Glomerular endothelial cell (primary cell): ENCODE data around the gene GAS7. TPM values are rescaled to one million over a fixed set of nuclear protein-coding genes. Genes with fewer than 3 reads are reported as not detected.
"Not testable (repeated sequence)": the region's sequence is repeated elsewhere in the genome, so short reads cannot be mapped to it uniquely, and the experiment has no call there.

Experiments used
- DNase-seq: peaks from one replicate; pipeline ENCODE4 v3.0.0-alpha.2; 2011; ENCODE audit warnings: low read depth, low spot score; ENCODE audit errors: extremely low read depth
- total RNA-seq: library from RNA; depleted of rRNA; stranded (reverse); fragments of >200 nt; gene quantifications from 2 replicates; pipeline ENCODE4 v1.2.3, GENCODE V29; 2015

The GAS7 gene
- total RNA-seq, 1 donor from 2014 or later: 1.2 TPM

- no peak for DNase-seq
Measured at GRCh38 chr17:10077561-10078299, 120.7 kb downstream of the GAS7 start.

GRCh38 chr17:10075919-10076318, 122.5 kb downstream of the GAS7 start:
- DNase-seq: no peak

DNA sequence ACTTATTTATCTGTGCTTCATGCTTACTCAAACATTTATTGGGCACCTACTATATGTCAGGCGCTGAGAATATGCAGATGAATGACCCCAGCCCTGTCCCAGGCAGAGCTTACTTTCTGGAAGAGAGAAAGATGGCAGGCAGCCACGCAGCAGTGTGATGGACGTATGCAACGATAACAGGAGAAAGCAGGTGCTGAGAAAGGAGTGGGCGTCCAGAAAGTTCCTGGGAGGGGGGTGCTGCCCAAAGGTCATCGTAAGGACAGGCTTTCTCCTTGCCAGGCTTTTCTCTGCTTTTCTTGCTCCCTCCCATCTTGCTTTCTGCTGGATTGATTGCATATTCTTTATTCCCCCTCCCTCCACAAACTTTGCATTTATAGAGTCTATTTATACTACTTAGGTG, 124.5 kb downstream of the GAS7 start:
- DNase-seq: no peak

- DNase-seq: no peak
Measured at GRCh38 chr17:10072556-10073425, 125.6 kb downstream of the GAS7 start.

- no peak for DNase-seq
Measured at GRCh38 chr17:10072086-10072485, 126.3 kb downstream of the GAS7 start.

GRCh38 chr17:10071141-10071540, 127.3 kb downstream of the GAS7 start:
- DNase-seq: no peak

GRCh38 chr17:10070690-10071089, 127.7 kb downstream of the GAS7 start:
- DNase-seq: no peak

DNA sequence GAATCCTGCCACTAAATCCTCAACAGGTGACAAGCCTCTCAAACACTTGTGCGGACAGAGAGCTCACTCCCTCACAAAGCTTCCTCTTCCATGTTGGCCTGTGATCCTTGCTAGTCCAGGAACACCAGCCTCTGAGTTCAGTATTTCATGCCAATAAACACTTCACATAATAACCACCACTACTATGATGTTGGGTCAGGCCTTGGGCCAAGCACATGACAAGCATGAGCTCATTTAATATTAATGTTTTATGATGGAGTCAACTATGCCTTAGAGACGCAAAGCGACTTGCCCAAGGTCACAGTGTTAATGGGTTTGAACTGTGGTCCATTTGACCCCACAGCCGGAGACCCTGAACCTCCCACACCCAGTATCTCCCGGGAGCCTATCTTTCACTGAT, 129.1 kb downstream of the GAS7 start:
- DNase-seq: no peak

DNA sequence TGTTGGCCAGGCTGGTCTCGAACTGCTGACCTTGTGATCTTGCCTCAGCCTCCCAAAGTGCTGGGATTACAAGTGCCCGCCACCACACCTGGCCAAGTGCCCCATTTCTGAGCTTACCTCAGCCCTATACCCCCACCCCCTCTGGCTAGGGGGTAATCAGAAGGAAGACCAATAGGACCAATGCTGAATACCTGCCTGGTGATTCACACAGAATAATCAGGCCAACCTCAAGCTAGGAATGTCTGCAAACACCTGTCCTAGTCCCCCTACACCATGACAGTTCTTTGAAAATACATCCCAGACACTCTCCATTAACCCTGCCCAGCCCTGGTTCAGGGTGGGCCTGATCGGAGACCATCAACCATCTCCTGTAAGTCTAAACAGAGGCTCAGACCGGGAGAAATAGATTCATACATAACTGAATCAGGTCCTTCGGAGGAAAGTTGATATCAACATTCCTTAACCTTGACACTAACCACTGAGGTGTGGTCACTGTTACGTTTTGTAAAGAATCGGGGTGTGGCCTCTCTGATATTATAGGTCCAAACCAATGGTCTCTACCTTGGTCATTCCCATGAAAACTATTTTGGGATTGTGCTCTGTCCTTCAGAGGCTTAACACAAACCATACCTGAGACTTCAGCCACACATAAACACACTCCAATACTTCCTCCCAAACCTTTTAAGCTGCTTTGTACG, 130.8 kb downstream of the GAS7 start:
- DNase-seq: no peak

DNA sequence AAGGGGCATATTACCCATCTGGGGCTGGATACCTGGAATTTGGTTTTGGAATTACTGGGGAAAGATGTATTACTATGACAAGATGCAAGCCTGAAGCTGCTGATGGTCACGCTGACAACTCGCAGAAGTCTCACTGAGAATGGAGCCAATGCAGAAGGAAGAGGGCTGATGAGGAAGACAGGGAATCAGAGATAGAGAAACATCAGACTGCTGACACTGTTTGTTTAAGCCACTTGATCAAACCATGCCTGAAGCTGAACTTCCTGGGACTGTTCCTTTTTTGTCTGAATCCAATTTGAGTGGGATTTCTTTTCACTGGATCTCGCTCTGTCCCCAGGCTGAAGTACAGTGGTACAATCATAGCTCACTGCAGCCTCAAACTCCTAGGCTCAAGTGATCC, 133.9 kb downstream of the GAS7 start:
- DNase-seq: no peak

GRCh38 chr17:10063730-10064241, 134.6 kb downstream of the GAS7 start:
- DNase-seq: no peak

DNA sequence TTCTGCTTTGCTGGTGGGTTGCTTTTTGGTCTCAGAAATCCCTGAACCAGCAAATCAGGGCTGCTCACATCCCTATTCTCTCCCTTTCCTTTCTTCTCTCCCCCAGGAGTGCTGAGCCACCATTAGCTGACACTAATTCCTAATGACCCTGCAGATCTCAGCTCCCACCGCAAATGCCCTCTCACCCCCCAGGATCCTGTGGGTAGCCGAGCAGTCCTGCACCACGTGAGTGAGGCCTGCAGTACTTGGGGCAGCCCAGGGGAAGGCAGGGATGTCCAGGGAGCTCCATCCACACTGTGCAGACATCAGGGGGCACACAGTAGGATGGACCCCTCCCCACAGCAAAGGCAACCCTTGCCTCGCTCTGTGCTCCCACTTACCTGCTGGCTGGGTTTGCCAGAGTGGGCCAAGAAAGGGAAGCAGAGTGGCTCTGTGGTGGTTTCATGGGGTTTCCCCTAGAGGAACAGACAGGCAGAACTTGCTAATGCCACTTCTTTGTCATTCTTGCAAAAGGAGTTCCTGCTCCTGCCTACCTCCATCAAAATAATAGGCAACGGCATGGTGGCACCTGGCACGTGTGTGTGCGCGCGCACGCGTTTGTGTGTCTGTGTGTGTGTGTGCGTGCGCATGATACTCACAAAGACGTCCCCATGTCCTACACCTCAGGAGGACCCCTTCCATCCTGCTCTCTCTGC, 135.6 kb downstream of the GAS7 start:
- DNase-seq: no peak

- no peak for DNase-seq
Measured at GRCh38 chr17:10061111-10061845, 137.1 kb downstream of the GAS7 start.

- DNase-seq: no peak
Measured at GRCh38 chr17:10060526-10060925, 137.9 kb downstream of the GAS7 start.

DNA sequence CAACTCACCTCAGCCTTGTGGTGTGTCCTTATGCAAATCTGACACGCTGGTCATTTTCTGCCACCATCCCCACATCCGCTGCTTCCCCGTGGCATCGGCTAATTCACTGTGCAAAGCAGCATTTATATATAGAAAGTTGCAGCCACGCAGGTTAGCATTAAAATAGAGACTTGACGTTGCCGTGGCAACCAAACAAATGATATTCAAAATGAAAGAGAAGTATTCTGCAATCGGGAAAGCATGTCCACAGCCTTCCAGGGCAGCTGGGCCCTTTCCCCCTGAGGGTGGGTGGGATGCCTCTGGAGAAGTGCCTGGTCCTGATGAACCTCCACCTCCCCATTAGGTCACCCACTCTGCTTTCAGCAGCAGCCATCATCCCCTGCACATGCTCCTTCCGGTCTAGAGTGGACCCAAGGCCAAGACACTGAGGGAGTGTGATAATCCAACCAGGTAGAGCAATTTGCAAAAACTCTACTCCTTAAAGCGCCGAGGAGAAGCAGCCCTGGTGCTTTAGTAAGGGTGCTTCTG, 138.7 kb downstream of the GAS7 start:
- no peak for DNase-seq

- DNase-seq: no peak
Measured at GRCh38 chr17:10058921-10059683, 139.3 kb downstream of the GAS7 start.

DNA sequence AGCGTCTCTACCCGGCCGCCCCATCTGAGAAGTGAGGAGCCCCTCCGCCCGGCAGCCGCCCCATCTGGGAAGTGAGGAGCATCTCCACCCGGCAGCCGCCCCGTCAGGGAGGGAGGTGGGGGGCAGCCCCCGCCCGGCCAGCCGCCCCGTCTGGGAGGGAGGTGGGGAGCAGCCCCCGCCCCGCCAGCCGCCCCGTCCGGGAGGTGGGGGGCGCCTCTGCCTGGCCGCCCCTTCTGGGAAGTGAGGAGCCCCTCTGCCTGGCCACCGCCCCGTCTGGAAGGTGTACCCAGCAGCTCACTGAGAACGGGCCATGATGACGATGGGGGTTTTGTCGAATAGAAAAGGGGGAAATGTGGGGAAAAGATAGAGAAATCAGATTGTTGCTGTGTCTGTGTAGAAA, 140.9 kb downstream of the GAS7 start:
- DNase-seq: not testable (repeated sequence)

DNA sequence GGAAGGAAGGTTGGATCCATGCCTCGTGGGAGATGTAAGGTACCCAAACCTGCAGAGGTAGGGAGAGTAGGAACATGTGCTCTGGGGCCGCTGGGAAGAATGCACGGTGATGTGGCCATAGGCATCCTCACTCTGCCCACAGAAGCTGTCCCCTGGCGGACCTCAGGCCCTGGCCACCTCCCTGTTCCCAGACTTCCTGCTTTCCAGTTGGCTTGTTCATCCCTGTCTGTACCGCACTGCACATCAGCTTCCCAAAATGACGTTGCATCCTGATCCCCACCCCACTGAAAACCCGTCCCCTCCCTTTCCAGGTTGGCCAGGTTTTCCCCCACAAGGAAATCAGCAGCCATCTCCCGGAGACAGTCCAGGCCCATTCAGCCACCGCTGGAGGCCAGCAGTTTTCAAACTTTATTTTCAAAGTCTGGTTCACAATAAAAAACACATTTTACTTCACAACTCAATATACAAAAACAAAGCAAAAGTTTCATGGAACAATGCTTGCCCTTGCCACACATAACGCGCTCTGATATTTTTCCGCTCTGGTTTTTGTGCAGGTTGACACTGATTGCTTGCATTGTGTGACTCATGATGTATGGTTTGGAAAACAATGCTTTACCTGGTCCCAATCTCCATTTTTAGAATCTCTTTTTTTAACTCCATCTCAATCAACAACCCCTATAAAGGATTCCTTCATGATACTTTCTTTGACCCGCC, 143.0 kb downstream of the GAS7 start:
- DNase-seq: no peak
